SH-SY5Y (cell line): Measurements from ENCODE around the gene EMC1.

Experiments
- GATA2 ChIP-seq: IDR thresholded peaks from 2 replicates; pipeline ENCODE4 v1.6.1; 2011; ENCODE audit warnings: mild to moderate bottlenecking, low read depth, low read length
- GATA3 ChIP-seq: IDR thresholded peaks from 2 replicates; pipeline ENCODE4 v1.6.1; 2011; ENCODE audit warnings: low read depth, mild to moderate bottlenecking, low read length, moderate library complexity

GRCh38 chr1:19178734-19179398, 72.5 kb downstream of the EMC1 start:
- TF ChIP-seq GATA2 (no peak), GATA3 (no peak)
